Cerebellar nuclear complex (tissue), 1 donor: ENCODE data around the gene NOX5.
"Not testable (repeated sequence)": the region's sequence is repeated elsewhere in the genome, so short reads cannot be mapped to it uniquely, and the experiment has no call there.

Source experiments
- DNase-seq, 2 experiments: peaks; one replicate each; lab custom pipeline; 2025; lab: John Stamatoyannopoulos, UW

The NOX5 gene

GRCh38 chr15:69014454-69014853 is at the start of gene NOX5:
TSS of gene NOX5 (plus strand) at chr15:69014695. CDS start at chr15:69014736, 41 bp downstream.
- DNase-seq: no peak

- DNase-seq: no peak
Observed at GRCh38 chr15:68966996-68967395, 47.5 kb upstream of the NOX5 start.

- DNase-seq: no peak
Observed at GRCh38 chr15:68967948-68968347, 46.5 kb upstream of the NOX5 start.

GRCh38 chr15:68969298-68969697 is 45.2 kb upstream of the NOX5 start:
- DNase-seq: no peak

GRCh38 chr15:68972201-68973065 is 42.1 kb upstream of the NOX5 start:
- DNase-seq: no peak

- not testable (repeated sequence) for DNase-seq
Observed at GRCh38 chr15:68975651-68976160, 38.8 kb upstream of the NOX5 start.

- not testable (repeated sequence) for DNase-seq
Observed at GRCh38 chr15:68977426-68977825, 37.1 kb upstream of the NOX5 start.

GRCh38 chr15:68979006-68979405 is 35.5 kb upstream of the NOX5 start:
- DNase-seq: no peak

- DNase-seq: no peak
Observed at GRCh38 chr15:68979816-68980215, 34.7 kb upstream of the NOX5 start.

GRCh38 chr15:68980786-68981185 is 33.7 kb upstream of the NOX5 start:
- no peak for DNase-seq

GRCh38 chr15:68981941-68982340 is 32.6 kb upstream of the NOX5 start:
- DNase-seq: no peak

GRCh38 chr15:68982976-68983563 is 31.4 kb upstream of the NOX5 start:
- no peak for DNase-seq

GRCh38 chr15:68983961-68984481 is 30.5 kb upstream of the NOX5 start:
- no peak for DNase-seq

GRCh38 chr15:68984586-68984985 is 29.9 kb upstream of the NOX5 start:
- no peak for DNase-seq

- DNase-seq: no peak
Observed at GRCh38 chr15:68985361-68985891, 29.1 kb upstream of the NOX5 start.

- DNase-seq: no peak
Observed at GRCh38 chr15:68986322-68986721, 28.2 kb upstream of the NOX5 start.

- DNase-seq: no peak
Observed at GRCh38 chr15:68987120-68987519, 27.4 kb upstream of the NOX5 start.

- DNase-seq: no peak
Observed at GRCh38 chr15:68987676-68988075, 26.8 kb upstream of the NOX5 start.

- DNase-seq: no peak
Observed at GRCh38 chr15:68989541-68990230, 24.8 kb upstream of the NOX5 start.

GRCh38 chr15:68990231-68990991 is 24.1 kb upstream of the NOX5 start:
- DNase-seq: no peak

- no peak for DNase-seq
Observed at GRCh38 chr15:68990992-68991500, 23.4 kb upstream of the NOX5 start.
